HepG2 (cell line): ENCODE results near the gene GRIK2. TPM values are rescaled to one million over a fixed set of nuclear protein-coding genes. Genes with fewer than 3 reads are reported as not detected.

Experiments
- ATAC-seq: fragments of 200-7000 bp; cut with Tn5 transposase; 3 replicates; pipeline ENCODE4 v1.9.1; 2020; ENCODE audit warnings: mild to moderate bottlenecking, moderate library complexity
- BruUV-seq: library from RNA; stranded (reverse); fragments of 400-500 nt; replicated peaks from 2 replicates; lab custom pipeline; 2021; lab: Mats Ljungman, UMichigan
- CTCF ChIA-PET: fragments of 300-600 bp; formaldehyde crosslinking; extraction: SDS; loops from one replicate; lab custom pipeline; 2021; ENCODE audit warnings: low total read pairs, inconsistent platforms, low intra/inter-chr PET ratio; lab: Yijun Ruan, JAX
- POLR2A ChIA-PET: fragments of 350-600 bp; sonication (Branson Sonifier 250); formaldehyde crosslinking; loops from one replicate; lab custom pipeline; 2020; ENCODE audit warnings: antibody characterized with exemption, inconsistent platforms; lab: Yijun Ruan, JAX
- DNase-seq: peaks from one replicate; pipeline ENCODE4 v3.0.0-alpha.2; 2015; ENCODE audit warnings: low spot score
- FAIRE-seq: peaks from 3 replicates; lab custom pipeline; 2011; peaks lifted over from hg19 to GRCh38; lab: Jason Lieb, UNC
- H2AFZ ChIP-seq: one replicate; pipeline ENCODE4 v1.6.1; 2011; ENCODE audit warnings: low read length, inconsistent platforms
- H3K27ac ChIP-seq: fragments of 300-600 bp; 3 replicates; pipeline ENCODE4 v1.8.0; 2011; ENCODE audit warnings: mixed run types, mild to moderate bottlenecking, mixed read lengths, low read length, inconsistent platforms; ENCODE audit not compliant: insufficient read depth; ENCODE audit errors: extremely low read length
- H3K27me3 ChIP-seq, 2 experiments: fragments of 200-600 bp in 1 of 2; 2 replicates in 1 of 2; 3 replicates in 1 of 2; pipeline versions ENCODE4 v1.6.0 to v1.8.0; 2011; ENCODE audit warnings: low read length in 2 of 2, mild to moderate bottlenecking in 2 of 2, moderate library complexity in 2 of 2, inconsistent platforms in 1 of 2; ENCODE audit not compliant: insufficient read depth in 2 of 2, control insufficient read depth in 1 of 2
- H3K36me3 ChIP-seq, 2 experiments: fragments of 200-600 bp in 1 of 2; replicated peaks in 1 of 2; 2 replicates in 1 of 2; 3 replicates in 1 of 2; pipeline versions ENCODE4 v1.5.1 to v1.8.0; 2011; ENCODE audit warnings: low read length in 2 of 2, inconsistent platforms in 1 of 2; ENCODE audit not compliant: insufficient read depth in 2 of 2, control insufficient read depth in 1 of 2
- H3K4me1 ChIP-seq: 2 replicates; pipeline ENCODE4 v1.5.1; 2012; ENCODE audit warnings: low read length, inconsistent platforms; ENCODE audit not compliant: insufficient read depth
- H3K4me2 ChIP-seq: 2 replicates; pipeline ENCODE4 v1.6.0; 2011; ENCODE audit warnings: low read depth, low read length, inconsistent platforms
- H3K4me3 ChIP-seq, 3 experiments: fragments of 200-600 bp in 1 of 3; sonication (generic), shearing (Covaris generic) in 1 of 3; replicated peaks in 1 of 3; 2 replicates each; pipeline ENCODE4 v1.5.1; 2011 to 2016; ENCODE audit warnings: low read length in 3 of 3, inconsistent platforms in 2 of 3, low read depth in 2 of 3, mild to moderate bottlenecking in 2 of 3, control low read depth in 1 of 3, mixed read lengths in 1 of 3; ENCODE audit not compliant: insufficient read depth in 1 of 3
- H3K79me2 ChIP-seq: one replicate; pipeline ENCODE4 v1.6.1; 2011; ENCODE audit warnings: low read length, inconsistent platforms; ENCODE audit not compliant: insufficient read depth
- H3K9ac ChIP-seq: 2 replicates; pipeline ENCODE4 v1.6.0; 2011; ENCODE audit warnings: mild to moderate bottlenecking, low read depth, low read length, inconsistent platforms; ENCODE audit not compliant: insufficient read depth
- H3K9me3 ChIP-seq: 2 replicates; pipeline ENCODE4 v1.5.1; 2012; ENCODE audit warnings: mild to moderate bottlenecking, low read length
- H4K20me1 ChIP-seq: 2 replicates; pipeline ENCODE4 v1.6.0; 2011; ENCODE audit warnings: inconsistent platforms, mild to moderate bottlenecking, low read length, moderate library complexity; ENCODE audit not compliant: insufficient read depth
- ARID5B ChIP-seq: IDR thresholded peaks from 2 replicates; pipeline ENCODE4 v1.4.0; 2020; ENCODE audit warnings: mild to moderate bottlenecking, missing genetic modification reagents
- HMGA1 ChIP-seq: sonication (generic); formaldehyde crosslinking; conservative IDR thresholded peaks from 2 replicates; pipeline ENCODE4 v1.4.0; 2020; ENCODE audit warnings: missing genetic modification reagents
- JUN ChIP-seq: sonication (generic); formaldehyde crosslinking; IDR thresholded peaks from 2 replicates; pipeline ENCODE4 v1.4.0; 2020; ENCODE audit warnings: mild to moderate bottlenecking, missing genetic modification reagents
- KMT2B ChIP-seq: IDR thresholded peaks from 2 replicates; pipeline ENCODE4 v1.6.1; 2016; ENCODE audit warnings: missing genetic modification reagents, missing compliant biosample characterization
- MIER2 ChIP-seq: IDR thresholded peaks from 2 replicates; pipeline ENCODE4 v1.6.1; 2016; ENCODE audit warnings: missing biosample characterization, missing genetic modification reagents
- NPAS2 ChIP-seq: sonication (generic); formaldehyde crosslinking; IDR thresholded peaks from 2 replicates; pipeline ENCODE4 v1.8.0; 2022; ENCODE audit warnings: mild to moderate bottlenecking, missing genetic modification reagents, borderline replicate concordance
- PLRG1 ChIP-seq: fragments of 450-650 bp; conservative IDR thresholded peaks from 2 replicates; pipeline ENCODE4 v1.6.1; 2016
- RFX1 ChIP-seq: fragments of 450-650 bp; IDR thresholded peaks from 2 replicates; pipeline ENCODE4 v1.6.1; 2017
- TAF1 ChIP-seq: sonication (generic); formaldehyde crosslinking; IDR thresholded peaks from 2 replicates; pipeline ENCODE4 v1.4.0; 2020; ENCODE audit warnings: missing genetic modification reagents
- TCF7 ChIP-seq: sonication (generic); IDR thresholded peaks from 2 replicates; pipeline ENCODE4 v1.6.1; 2016; ENCODE audit warnings: antibody characterized with exemption, low read depth
- ZBTB20 ChIP-seq: sonication (generic); formaldehyde crosslinking; IDR thresholded peaks from 2 replicates; pipeline ENCODE4 v1.8.1; 2023; ENCODE audit warnings: missing genetic modification reagents, low read depth, mild to moderate bottlenecking, borderline replicate concordance
- ZBTB4 ChIP-seq: sonication (generic); formaldehyde crosslinking; IDR thresholded peaks from 2 replicates; pipeline ENCODE4 v1.4.0; 2020; ENCODE audit warnings: missing genetic modification reagents, mild to moderate bottlenecking, borderline replicate concordance
- ZC3H4 ChIP-seq: sonication (generic); formaldehyde crosslinking; IDR thresholded peaks from 2 replicates; pipeline ENCODE4 v1.4.0; 2020; ENCODE audit warnings: missing genetic modification reagents, borderline replicate concordance
- ZNF12 ChIP-seq: sonication (generic); formaldehyde crosslinking; IDR thresholded peaks from 2 replicates; pipeline ENCODE4 v1.5.0; 2020; ENCODE audit warnings: missing genetic modification reagents
- ZNF124 ChIP-seq: sonication (generic); formaldehyde crosslinking; IDR thresholded peaks from 2 replicates; pipeline ENCODE4 v1.4.0; 2020; ENCODE audit warnings: missing genetic modification reagents
- ZNF20 ChIP-seq: sonication (generic); formaldehyde crosslinking; IDR thresholded peaks from 2 replicates; pipeline ENCODE4 v1.4.0; 2020; ENCODE audit warnings: mild to moderate bottlenecking, moderate library complexity, missing genetic modification reagents
- ZNF3 ChIP-seq: IDR thresholded peaks from 2 replicates; pipeline ENCODE4 v1.7.0; 2017; ENCODE audit warnings: inconsistent platforms
- ZNF567 ChIP-seq: sonication (generic); formaldehyde crosslinking; IDR thresholded peaks from 2 replicates; pipeline ENCODE4 v1.8.1; 2023; ENCODE audit warnings: mild to moderate bottlenecking, missing genetic modification reagents, borderline replicate concordance
- ZNF83 ChIP-seq: sonication (generic); formaldehyde crosslinking; IDR thresholded peaks from 2 replicates; pipeline ENCODE4 v1.4.0; 2020; ENCODE audit warnings: missing genetic modification reagents, mild to moderate bottlenecking, borderline replicate concordance
- WGBS: methylation state at CpG from one replicate; pipeline ENCODE4 v1.1.6; 2017; ENCODE audit warnings: low lambda C conversion rate; 5-methylcytosine and 5-hydroxymethylcytosine counted together
- in situ Hi-C: cut with HindIII; loops from 2 replicates; pipeline ENCODE4 v1.10.0; 2017; ENCODE audit warnings: low pct_unique_long_range_greater_than_20kb; ENCODE audit not compliant: extremely low pct_ligation_motif_present
- intact Hi-C: fragments of 100-400 bp; cut with micrococcal nuclease; formaldehyde crosslinking; loops from one replicate; pipeline ENCODE4 v1.10.0; 2022; ENCODE audit not compliant: unreplicated experiment
- polyA plus RNA-seq, 8 experiments: library from polyadenylated mRNA; depleted of rRNA in 3 of 8; stranded (reverse) in 7 of 8; unstranded in 1 of 8; fragments of >200 nt; fragmentation: Illumina TruSeq in 4 of 8; extraction: Trizol in 4 of 8; gene quantifications; 2 replicates each; pipeline versions ENCODE4 v1.2.1 to v1.2.3, GENCODE V29; 2011 to 2016; ENCODE audit warnings: low read depth in 4 of 8, missing spikeins in 1 of 8, mixed read lengths in 1 of 8; ENCODE audit not compliant: insufficient read depth in 1 of 8
- total RNA-seq, 5 experiments: library from RNA; depleted of rRNA; stranded (reverse); fragments of >200 nt; fragmentation: Illumina TruSeq; extraction: Trizol; gene quantifications; 2 replicates each; pipeline ENCODE4 v1.2.3, GENCODE V29; 2016; ENCODE audit warnings: low read depth in 1 of 5

Gene GRIK2
- total and polyA plus RNA-seq, 2 of the 13 experiments (the other 11 are each of a cell fraction or from before 2014, with no cell fraction given): not detected

- TF ChIP-seq ZBTB20 (CRISPR knock-in tag) (no peak), RFX1 (no peak), TCF7 (no peak), KMT2B (no peak), ARID5B (no peak), ZNF3 (no peak), JUN (no peak), ZNF83 (CRISPR knock-in tag) (no peak)
- TF ChIP-seq, all 625 proteins: peak for 0
Observed at GRCh38 chr6:101413773-101414172, 20.3 kb downstream of the GRIK2 start (continued).

GRCh38 chr6:101417900-101418299 is 24.4 kb downstream of the GRIK2 start:
- no peak for FAIRE-seq
- TF ChIP-seq ZNF12: no peak
- no peak for TF ChIP-seq MIER2 (CRISPR knock-in tag)
- no peak for TF ChIP-seq NPAS2 (CRISPR knock-in tag)
- no peak for TF ChIP-seq ZNF20 (CRISPR knock-in tag)
- TF ChIP-seq ZNF567 (CRISPR knock-in tag): no peak
- TF ChIP-seq HMGA1 (CRISPR knock-in tag): no peak
- no peak for TF ChIP-seq TAF1 (CRISPR knock-in tag)
- TF ChIP-seq ZBTB4 (CRISPR knock-in tag): no peak
- no peak for TF ChIP-seq ZNF124 (CRISPR knock-in tag)
- no peak for TF ChIP-seq PLRG1
- no peak for TF ChIP-seq ZC3H4 (CRISPR knock-in tag)
- no peak for ATAC-seq
- Histone ChIP-seq H3K79me2 (no peaks in the 10 kb centered on the region), H3K4me1 (no peaks in the 10 kb centered on the region), H4K20me1 (no peaks in the 10 kb centered on the region), H3K9me3 (no peaks in the 10 kb centered on the region), H3K4me2 (no peak overlapping the region), H2AFZ (no peak overlapping the region), H3K9ac (no peak overlapping the region), H3K4me3 (no peak overlapping the region), H3K27me3 (no peaks in the 10 kb centered on the region), H3K27ac (no peak overlapping the region), H3K36me3 (no peaks in the 10 kb centered on the region)
- no peak for DNase-seq
- ChIA-PET CTCF (no interaction called here), POLR2A (no interaction called here)
- intact Hi-C loops (no loop called here), in situ Hi-C loops (no loop called here)
- BruUV-seq: no TSS peak
- WGBS: 0% methylated on average over 1 of the region's 1 CpG
